HG03439 (cell line): ENCODE results near the gene GRIP2.

ENCODE experiments used
- ATAC-seq: cut with Tn5 transposase; IDR thresholded peaks from one replicate; pipeline ENCODE4 v1.9.1; 2021; ENCODE audit warnings: mild to moderate bottlenecking, moderate library complexity; ENCODE audit not compliant: unreplicated experiment

GRIP2 gene

DNA sequence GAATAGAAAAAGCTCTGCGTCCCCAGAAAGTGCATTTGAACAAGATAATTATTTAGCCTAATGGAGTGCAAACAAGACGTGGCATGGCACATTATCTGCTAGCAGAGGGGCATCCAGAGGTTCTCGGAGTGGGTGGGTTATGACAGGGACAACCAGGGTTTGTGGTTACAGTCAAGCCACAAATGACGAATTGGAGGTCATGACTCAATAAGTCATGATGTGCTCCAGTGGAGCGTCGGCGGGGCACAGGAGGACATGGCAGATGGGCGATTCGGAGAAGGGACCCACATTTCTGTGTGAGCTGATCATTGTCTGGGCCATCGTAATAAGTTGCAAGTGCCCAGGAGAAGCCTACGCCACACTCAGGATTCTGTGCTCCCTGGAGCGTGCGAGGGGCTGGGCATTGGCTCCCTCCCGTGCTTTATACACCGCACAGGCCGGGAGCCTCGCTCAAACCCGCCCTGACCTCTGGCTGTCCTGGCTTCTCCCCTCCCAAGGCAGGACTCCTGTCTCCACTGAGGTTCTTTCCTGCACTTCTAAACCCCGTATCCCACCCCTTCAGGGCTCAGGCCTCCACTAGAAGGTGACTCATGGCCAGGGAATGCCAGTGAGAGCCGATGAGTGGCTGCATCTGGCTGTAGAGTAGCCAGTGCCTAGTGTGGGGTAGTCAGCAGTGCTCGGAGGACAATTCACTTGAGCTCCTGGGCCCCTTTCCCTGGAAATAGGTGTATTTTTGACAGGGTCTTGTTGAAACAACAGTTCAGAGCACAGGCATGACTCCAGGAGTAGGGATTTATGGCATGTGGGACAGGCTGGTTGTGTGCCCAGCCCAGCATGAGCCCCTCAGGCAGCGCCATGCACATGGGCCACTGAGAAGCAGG lies 67.4 kb downstream of the GRIP2 start:
- ATAC-seq, result no peak

DNA sequence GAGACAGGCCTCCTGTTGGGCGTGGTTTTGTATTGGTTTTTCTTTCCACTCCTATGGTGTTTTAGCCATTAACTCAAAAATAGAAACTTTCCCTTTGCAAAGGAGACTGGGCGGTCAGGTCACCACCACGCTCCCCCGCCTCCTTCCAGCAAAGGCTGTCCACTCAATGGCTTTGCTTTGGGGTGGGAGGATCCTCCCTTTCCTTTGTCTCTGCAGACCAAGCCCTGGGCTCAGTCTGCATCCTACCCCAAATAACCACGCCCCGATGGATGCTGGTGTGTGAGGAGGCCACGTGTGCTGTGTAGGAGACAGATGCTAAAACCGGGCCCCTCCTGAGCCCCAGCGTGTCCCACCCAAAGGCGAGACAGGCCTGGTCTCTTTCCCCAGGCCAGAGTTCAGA lies 68.5 kb downstream of the GRIP2 start:
- no peak for ATAC-seq

DNA sequence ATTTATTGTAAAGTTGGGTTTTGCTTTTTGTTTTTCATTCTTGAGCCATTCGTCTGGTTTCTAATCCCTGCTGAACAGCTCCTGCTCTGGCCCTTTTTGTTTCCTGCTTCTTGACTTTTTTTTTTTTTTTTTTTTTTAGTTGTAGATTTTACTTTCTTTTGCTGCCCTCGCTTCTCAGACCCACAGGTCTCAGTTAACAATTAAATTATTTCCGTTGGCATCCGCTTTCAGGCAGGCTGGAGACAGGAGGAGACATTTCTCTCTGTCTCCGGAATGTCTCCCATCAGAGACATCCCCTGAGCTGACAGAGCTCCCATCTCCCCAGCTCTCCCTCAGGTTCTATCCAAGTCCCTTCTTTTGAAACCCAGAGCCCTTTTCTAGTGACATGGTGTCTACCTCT lies 69.1 kb downstream of the GRIP2 start:
- ATAC-seq, result no peak

DNA sequence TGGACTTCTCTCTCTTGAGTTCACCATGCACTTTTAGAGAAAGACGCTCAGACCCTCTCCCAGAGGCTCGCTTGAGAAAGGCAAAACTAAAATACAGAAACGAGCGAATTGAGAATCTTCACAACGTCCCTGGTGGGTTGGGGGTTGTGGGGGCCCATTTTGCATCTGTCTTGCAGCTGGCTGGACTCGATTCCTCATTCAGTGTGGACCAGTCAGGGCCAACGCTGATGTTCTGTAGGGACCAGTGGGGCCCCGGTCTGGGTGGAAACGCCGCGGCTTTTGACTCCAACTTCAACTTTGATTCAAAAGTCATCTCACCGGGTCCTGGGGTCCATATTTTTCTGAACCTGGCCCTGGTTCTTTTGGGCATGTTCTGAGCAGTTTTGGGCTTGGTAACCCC lies 69.7 kb downstream of the GRIP2 start:
- ATAC-seq, result no peak

DNA sequence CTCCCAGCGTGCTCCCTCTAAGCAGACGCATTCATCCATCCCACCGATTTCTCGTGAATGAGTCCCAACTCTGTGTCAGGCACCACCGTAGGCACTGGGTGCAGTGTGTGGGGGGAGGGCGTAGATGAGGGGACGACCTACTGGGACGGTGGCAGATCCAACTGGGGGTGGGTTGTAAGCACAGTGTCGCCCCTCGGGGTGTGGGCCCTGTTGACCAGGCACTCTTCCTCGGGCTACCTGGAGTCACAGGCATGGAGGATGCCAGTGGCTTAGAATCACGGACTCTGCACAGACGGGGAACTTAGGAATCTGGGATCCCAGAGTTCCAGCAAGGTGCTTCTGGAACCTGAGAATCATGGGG lies 71.5 kb downstream of the GRIP2 start:
- no peak for ATAC-seq

DNA sequence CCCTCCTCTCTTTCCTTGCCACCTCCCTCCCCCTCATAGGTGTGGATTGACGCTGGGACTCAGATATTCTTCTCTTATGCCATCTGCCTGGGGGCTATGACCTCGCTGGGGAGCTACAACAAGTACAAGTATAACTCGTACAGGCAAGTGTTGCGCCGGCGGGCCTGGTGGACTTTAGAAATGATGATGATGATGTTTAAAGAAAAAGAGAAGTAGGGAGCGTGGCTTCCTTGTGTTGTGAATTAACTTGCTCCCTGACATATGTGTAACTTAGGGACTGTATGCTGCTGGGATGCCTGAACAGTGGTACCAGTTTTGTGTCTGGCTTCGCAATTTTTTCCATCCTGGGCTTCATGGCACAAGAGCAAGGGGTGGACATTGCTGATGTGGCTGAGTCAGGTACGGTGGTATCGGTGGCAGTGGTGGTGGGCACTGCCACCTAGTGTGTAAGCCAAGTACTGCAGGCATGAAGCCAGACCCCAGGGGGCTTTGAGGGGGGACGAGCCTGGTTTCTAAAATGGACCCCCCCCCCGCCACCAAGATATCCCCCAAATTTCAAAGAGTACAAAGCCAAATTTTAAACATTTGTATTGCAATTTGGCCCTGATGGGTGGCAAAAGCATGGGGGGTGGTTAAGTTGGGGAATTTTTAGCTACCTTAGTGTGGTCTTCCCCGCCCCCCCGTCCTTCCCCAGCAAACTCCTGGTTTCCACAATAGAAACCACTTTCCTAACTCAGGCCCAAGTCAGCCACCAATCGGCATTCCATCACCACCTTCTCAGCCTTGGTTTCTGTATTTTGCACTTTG lies 72.1 kb downstream of the GRIP2 start:
- no peak for ATAC-seq

DNA sequence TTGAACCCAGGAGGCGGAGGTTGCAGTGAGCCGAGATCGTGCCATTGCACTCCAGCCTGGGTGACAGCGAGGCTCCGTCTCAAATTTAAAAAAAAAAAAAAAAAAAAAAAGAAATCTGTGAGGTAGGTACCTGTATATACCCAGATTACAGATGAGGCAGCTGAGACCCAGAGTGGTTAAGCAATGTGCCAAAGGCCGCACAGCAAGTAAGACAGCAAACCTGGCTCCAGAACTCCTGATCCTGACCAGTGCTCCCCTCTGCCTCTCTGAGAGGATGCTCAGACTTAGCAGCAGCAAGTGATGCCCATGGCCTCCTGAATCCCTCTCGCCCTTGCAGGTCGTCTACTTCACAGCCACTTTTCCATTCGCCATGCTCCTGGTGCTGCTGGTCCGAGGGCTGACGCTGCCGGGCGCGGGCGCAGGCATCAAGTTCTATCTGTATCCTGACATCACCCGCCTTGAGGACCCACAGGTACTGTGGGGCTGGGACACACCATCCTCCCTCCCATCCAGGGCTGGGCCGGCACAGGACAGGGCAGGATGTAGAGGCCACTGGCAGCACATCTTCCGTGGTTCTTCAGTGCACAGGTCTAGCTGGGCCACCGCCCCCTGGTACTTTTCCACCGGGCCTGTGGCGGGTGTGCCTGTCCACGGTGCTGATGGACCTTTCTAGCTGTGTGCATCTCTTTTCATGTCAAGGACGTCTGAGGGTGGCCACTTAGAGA lies 73.8 kb downstream of the GRIP2 start:
- ATAC-seq, result no peak

DNA sequence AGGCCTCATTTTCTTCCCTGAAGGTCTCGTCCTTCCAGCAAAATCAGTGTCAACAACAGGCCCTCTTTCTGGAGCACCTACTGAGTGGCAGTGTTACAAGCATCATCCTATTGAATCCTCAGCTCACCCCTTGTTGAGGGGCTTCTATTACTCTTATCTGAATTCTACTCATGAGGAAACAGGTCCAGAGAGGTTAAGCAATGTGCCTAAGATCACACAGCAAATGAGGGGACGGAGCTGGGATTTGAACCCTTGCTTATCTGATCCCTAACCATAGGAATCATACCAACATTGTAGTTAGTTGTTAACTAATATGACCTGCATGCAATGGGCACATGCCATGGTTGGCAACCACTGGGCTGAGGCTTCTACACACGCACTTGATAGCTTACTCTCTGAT lies 74.7 kb downstream of the GRIP2 start:
- ATAC-seq, result no peak

DNA sequence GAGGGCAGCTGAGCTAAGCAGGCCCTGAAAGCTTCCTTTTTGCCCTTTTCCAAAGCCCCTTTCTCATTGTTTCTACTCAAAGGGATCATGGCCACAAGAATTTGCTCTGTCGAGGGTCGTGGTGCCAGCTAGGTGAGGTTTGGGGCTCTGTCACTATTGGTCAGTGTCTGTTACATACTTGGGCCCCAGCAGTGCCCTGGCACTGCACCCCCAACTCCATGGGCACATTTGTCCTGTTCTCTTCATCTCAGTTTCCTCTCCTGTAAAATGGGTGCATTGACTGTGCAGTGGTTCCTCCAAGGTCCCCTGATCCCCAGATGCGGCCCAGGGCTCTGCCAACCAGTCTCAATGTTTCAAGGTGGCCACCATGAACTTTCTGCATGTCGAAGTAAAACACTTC lies 75.6 kb downstream of the GRIP2 start:
- ATAC-seq, result no peak

DNA sequence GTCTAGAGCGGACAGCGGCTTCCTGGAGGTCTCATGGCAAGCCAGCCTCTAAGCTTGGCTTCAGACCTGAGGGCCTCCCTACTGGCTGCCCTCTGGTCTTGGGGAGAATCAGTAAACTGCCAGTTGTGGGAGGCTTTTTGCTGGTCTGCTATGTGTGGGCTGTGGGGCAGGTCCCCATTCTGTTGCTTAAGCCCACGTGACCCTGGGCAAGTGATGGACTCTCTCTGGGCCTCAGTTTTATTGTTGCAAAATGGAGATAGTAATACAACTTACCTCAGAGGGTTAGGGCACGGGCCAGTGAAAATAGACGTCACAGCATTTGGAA lies 76.0 kb downstream of the GRIP2 start:
- ATAC-seq, result no peak

DNA sequence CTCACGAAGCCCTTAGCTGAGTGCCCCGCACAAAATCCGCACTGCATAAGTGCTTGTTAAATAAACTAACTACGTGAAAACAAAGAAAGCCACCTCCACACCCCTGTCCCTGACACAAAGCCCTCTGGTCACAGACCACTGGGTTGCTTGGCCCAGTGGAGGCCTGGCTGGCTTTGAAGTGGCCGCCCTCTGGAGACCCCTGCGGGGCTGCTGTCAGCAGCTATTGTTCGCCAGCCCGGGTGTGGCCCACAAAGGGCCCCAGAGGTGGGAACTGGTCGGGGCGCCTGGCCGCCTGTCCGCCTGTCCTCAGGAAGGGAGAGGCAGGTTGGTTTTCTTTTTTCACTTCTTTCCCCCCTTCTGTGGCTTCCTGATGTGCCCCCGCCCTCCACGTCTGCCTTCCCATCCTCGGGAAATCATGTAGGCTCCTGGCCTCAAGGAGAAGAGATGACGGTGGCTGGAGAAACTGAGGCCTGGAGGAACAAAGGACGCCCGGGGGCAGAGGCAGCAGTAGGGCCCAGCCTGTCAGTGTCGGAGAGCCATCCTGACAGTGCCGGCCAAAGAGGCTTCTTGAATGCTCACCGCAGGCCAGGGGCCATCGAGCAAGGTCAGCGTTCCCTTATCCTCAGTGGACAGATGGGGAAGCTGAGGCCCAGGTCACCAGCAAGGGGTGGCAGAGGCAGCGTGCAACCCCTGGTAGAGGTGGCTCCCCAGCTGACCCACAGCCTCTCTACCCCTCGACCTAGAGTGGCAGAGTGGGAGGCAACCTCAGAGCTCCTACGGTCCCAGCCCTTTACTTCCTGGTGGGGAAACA lies 76.6 kb downstream of the GRIP2 start:
- ATAC-seq, result no peak

DNA sequence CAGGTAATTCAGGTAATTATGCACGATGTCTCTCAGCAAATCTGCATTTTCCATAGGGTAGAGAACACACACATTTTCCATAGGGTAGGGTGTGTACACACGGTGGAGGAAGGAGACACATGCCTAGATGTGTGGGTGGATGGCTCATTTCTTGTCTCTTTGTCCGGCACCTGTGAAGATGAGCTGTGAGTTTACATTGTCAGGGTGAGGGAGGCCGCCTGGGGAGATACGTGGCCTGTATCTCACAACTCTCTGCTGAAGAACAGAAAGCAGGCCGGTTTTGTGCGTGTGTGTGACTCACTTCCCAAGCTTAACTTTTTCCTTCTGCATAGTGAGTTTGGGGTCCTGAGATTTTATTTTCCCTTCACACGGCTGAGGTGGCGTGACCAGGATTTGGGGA lies 77.4 kb downstream of the GRIP2 start:
- no peak for ATAC-seq

DNA sequence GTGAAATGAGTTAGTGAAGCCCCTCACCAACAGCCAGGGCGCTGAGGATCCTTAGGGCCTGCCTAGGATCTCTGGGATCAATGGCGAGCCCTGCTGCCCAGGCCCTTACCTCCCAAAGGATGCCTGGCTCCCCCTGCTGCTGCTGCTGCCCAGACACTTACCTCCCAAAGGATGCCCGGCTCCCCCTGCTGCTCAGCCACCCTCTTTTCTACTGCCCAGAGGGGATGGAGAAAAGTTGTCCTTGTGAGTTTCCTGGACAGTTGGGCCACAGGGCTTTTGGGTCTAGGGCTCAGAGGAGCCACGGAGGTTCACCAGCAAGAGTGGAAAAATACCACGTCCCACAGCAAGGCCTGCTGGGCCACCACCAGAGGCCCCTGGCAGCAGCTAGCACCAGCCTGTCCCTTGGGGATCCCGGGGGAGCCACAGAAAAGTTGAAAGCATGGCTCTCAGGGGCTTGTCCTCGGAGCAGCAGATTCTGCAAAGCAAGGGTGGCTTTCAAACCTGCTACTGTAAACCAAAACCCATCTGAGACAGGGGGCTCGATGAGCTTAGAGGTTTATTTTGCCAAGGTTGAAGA lies 78.3 kb downstream of the GRIP2 start:
- no peak for ATAC-seq

DNA sequence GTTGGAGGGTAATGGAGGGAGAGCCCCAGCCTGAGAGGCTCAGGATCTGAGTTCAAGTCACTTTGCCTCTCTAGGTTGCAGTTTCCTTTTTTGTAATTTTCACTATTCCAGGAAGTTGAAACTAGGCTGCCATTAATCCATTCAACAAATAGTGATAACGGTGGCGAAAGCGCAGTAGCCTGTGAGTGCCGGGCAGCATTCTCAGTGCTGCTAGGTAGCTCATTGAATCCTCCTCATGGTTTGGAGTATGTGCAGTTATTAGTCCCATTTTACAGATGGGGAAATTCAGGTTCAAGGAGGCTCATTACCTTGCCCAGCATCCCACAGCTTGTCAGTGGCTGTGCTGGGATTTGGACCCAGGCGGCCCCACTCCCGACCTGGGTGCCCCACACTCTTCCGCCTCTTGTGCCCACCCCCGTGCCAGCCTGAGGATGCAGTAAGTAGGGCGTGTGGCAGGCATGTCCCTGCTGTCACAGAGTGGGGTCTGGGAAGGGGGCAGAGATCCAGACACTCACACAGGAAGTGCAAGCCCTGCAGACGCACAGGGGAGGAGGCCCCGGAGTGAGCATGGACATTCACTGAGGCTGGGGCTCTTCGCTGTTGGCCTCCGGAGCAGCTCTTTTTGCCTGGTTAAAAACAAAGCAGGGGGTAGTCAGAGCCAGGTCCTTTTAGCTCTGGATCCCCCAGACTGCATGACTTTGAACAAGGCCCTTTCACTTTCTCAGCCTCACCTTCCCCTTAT lies 79.0 kb downstream of the GRIP2 start:
- ATAC-seq, result no peak

DNA sequence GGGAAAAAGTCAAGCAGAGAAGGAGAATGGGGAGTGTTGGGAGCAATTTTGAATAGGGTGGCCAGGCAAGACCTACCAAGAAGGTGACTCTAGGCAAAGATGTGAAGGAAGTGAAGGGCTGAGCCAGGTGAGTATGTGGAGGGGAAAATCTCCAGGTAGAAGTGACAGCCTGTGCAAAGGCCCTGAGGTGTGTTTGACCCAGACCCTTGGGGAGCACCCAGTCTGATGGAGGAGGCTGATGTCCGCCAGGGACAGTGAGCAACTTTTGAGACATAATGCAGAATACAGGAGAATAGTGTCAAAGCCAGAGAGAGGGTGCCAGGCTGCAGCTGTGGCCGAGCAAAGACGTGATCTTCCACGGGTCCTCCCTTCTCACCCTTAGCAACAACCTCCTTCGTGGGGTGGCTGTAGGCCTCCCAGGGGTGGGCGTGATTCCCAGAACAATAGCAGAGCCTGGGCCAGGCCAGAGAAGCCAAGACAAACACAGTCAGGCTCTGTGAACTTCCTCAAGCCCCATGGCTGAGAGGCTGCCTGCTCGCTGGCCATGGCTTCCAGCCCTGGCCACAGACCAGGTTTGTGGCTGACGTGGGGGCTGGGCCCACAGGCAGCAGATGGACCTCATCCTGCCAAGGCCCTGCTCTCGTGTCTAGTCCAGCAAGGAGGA lies 79.7 kb downstream of the GRIP2 start:
- no peak for ATAC-seq

DNA sequence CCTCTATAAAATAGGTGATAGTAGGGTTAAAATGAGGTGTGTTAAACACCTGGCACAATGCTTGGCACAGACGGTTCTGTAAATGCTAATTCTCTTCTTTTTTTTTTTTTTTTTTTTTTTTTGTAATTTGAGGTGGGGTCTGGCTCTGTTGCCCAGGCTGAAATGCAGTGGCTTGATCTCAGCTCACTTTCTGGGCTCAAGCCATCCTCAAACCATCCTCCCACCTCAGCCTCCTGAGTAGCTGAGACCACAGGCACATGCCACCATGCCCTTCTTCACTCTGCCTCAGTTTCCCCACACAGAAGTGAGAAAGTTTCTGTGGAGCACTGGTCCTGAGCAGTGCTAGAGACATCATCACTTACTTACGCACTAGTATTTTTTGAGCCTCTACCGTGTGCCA lies 80.4 kb downstream of the GRIP2 start:
- no peak for ATAC-seq

DNA sequence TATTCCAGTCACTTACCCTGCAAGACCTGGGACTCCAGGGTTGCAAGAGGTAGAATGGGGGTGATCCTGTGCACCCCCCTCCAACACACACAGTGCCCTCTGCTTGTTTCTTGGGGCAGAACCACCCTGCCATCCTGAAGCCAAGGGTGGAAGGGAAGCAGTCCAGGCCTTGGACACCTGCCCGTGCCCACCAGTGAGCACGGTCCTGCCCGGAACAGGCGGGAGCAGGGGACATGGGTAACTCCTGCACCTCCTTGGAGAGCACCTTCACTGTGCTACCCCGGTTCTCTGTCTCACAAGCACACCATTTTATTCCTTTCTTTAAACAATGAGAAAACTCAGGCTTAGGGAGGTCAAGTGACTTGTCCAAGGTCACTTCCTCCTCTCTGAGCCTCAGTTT lies 80.8 kb downstream of the GRIP2 start:
- ATAC-seq, result no peak

DNA sequence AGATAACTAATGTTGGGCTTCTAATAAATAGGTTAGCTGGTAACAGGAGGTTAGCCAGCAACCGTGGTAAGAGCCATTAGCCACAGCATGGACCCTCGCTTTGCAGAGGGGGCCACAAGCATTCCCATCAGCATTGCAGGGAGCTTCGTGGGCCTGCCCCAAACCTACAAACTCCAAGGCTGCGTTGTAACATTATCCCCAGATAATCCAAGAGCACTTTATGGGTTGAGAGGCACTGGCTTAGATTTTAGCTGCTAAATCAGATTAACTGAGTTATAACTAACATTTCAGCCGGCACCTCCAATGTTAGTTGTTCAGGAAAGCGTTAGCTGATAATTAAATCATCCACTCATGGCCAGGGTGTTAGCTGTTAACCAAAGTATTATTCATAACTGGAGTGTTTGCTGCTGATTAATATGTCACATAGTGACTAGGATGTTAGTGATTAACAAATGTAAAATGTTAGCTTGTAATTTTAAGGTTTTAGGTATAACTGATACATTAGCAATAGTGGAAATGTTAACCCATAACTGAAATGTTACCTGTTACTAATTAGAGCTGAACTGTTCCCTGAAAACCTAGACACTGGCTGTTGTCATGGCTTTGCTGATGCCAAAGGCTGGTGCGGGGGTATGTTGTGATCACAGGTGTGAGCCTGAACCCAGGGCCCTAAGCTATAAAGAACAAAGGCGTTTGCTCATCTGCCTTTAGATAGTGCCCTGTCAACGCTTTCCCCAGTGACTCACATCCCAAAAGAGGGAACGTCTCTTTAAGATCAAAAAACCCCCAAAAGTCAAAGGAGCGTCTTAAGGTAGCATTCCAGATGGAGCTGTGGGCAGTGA lies 81.5 kb downstream of the GRIP2 start:
- ATAC-seq, result no peak

DNA sequence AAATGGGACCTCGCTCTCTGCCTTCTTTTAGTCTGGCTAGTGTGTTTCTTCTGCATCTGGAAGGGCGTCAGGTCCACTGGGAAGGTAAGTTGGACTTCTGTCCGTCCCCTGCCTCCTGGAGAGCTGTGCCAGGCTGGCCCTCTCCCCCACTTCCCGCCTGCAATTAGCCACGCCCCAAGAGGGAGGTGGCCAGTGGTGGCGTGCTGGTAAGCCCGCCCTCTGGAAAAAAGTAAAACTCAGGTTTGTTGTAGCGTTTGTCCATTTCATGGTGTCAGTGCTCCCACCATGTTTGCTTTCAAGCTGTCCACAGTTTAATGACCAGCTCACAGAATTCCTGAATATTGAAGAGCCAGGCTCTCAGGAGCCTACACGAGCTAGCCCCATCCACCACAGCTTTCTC lies 82.1 kb downstream of the GRIP2 start:
- ATAC-seq, result no peak
